Measurements from ENCODE around the gene APOO.

The APOO gene

GRCh38 chrX:23784470-23785331 lies 123.0 kb downstream of the APOO start:
- H3K4me3 ChIP-seq (ENCODE audit: low read length) = peak overlapping the region; percentile 84
- DNase-seq (ENCODE audit: low read depth) = no peak
- TF ChIP-seq, protein P1, sequence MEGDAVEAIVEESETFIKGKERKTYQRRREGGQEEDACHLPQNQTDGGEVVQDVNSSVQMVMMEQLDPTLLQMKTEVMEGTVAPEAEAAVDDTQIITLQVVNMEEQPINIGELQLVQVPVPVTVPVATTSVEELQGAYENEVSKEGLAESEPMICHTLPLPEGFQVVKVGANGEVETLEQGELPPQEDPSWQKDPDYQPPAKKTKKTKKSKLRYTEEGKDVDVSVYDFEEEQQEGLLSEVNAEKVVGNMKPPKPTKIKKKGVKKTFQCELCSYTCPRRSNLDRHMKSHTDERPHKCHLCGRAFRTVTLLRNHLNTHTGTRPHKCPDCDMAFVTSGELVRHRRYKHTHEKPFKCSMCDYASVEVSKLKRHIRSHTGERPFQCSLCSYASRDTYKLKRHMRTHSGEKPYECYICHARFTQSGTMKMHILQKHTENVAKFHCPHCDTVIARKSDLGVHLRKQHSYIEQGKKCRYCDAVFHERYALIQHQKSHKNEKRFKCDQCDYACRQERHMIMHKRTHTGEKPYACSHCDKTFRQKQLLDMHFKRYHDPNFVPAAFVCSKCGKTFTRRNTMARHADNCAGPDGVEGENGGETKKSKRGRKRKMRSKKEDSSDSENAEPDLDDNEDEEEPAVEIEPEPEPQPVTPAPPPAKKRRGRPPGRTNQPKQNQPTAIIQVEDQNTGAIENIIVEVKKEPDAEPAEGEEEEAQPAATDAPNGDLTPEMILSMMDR (conservative IDR thresholded peaks at IDR 0.05; ENCODE audit: low read depth, low read length) = no peak

- TF ChIP-seq, protein P1 (conservative IDR thresholded peaks at IDR 0.05; ENCODE audit: low read depth, low read length) = no peak
- no peak for DNase-seq (ENCODE audit: low read depth)
- peak overlapping the region; percentile 84 for H3K4me3 ChIP-seq (ENCODE audit: low read length)
Measured at GRCh38 chrX:23783589-23784469, 123.9 kb downstream of the APOO start.

Measured in retinal pigment epithelial cell (primary cell).